Stimulated activated CD8-positive, alpha-beta memory T cell treated with anti-CD3 and anti-CD28 coated beads, Interleukin-12 subunit alpha, Interleukin-12 subunit beta, amount 100 ng/mL, for 24 hours (primary cell): Measurements from ENCODE around the gene MTHFD1.
A peak's percentile ranks its signal among the peaks of the same experiment; 100 is the strongest.

ENCODE experiments used
- DNase-seq: peaks from one replicate; pipeline ENCODE4 v3.0.0-alpha.2; 2020; ENCODE audit errors: extremely low read depth

MTHFD1 gene

GRCh38 chr14:64495252-64495651 lies 107.1 kb downstream of the MTHFD1 start:
- DNase-seq, result no peak

GRCh38 chr14:64496764-64497163 lies 108.6 kb downstream of the MTHFD1 start:
- no peak for DNase-seq

- no peak for DNase-seq
Measured at GRCh38 chr14:64500088-64500487, 111.9 kb downstream of the MTHFD1 start.

- DNase-seq, result no peak
Measured at GRCh38 chr14:64501411-64502171, 113.4 kb downstream of the MTHFD1 start.

GRCh38 chr14:64502456-64502855 lies 114.3 kb downstream of the MTHFD1 start:
- DNase-seq, result no peak

GRCh38 chr14:64502887-64503433 lies 114.8 kb downstream of the MTHFD1 start:
- DNase-seq, result no peak

- peak; percentile 87 for DNase-seq
Measured at GRCh38 chr14:64503434-64504309, 115.5 kb downstream of the MTHFD1 start, which contains the start of gene ZBTB25. ZBTB25 (minus strand) TSS chr14:64503838; CDS start chr14:64490533, 13,305 bp downstream.

GRCh38 chr14:64504310-64504896 lies 116.2 kb downstream of the MTHFD1 start, which contains the start of gene ZBTB1:
ZBTB1 (plus strand) TSS chr14:64504770; CDS start chr14:64521505, 16,735 bp downstream.
- peak; percentile 78 for DNase-seq

GRCh38 chr14:64504897-64505794 lies 117.0 kb downstream of the MTHFD1 start:
- peak; percentile 70 for DNase-seq

- no peak for DNase-seq
Measured at GRCh38 chr14:64506721-64507120, 118.6 kb downstream of the MTHFD1 start.

GRCh38 chr14:64507376-64508156 lies 119.4 kb downstream of the MTHFD1 start:
- DNase-seq, result no peak

GRCh38 chr14:64508215-64508776 lies 120.1 kb downstream of the MTHFD1 start:
- no peak for DNase-seq

GRCh38 chr14:64509036-64509435 lies 120.9 kb downstream of the MTHFD1 start:
- DNase-seq, result no peak
